H1 (cell line): ENCODE results near the gene GPS2. TPM values are rescaled to one million over a fixed set of nuclear protein-coding genes. Genes with fewer than 3 reads are reported as not detected.
A peak's percentile ranks its signal among the peaks of the same experiment; 100 is the strongest.

Source experiments
- CHD2 ChIP-seq: IDR thresholded peaks from 2 replicates; pipeline ENCODE4 v1.6.1; 2012; ENCODE audit warnings: low read length, improper control_type of control experiment
- CREB1 ChIP-seq: IDR thresholded peaks from 2 replicates; pipeline ENCODE4 v1.6.1; 2012; ENCODE audit warnings: inconsistent platforms
- EP300 ChIP-seq, 2 experiments: IDR thresholded peaks; 1 replicate in 1 of 2; 2 replicates in 1 of 2; pipeline ENCODE4 v1.6.1; 2011 to 2012; ENCODE audit warnings: low read depth in 2 of 2, low read length in 2 of 2, mild to moderate bottlenecking in 2 of 2, borderline replicate concordance in 1 of 2, inconsistent platforms in 1 of 2, moderate library complexity in 1 of 2
- HDAC2 ChIP-seq, 2 experiments: fragments of 300-600 bp in 1 of 2; sonication (generic) in 1 of 2; IDR thresholded peaks; 2 replicates each; pipeline ENCODE4 v1.6.1; 2011 to 2012; ENCODE audit warnings: low read depth in 2 of 2, low read length in 2 of 2, mild to moderate bottlenecking in 2 of 2, moderate library complexity in 2 of 2, borderline replicate concordance in 1 of 2, inconsistent platforms in 1 of 2
- RAD21 ChIP-seq, 2 experiments: IDR thresholded peaks in 1 of 2; conservative IDR thresholded peaks in 1 of 2; 2 replicates each; pipeline ENCODE4 v1.6.1; 2011; ENCODE audit warnings: low read depth in 2 of 2, low read length in 2 of 2, improper control_type of control experiment in 1 of 2, inconsistent platforms in 1 of 2, mild to moderate bottlenecking in 1 of 2, moderate library complexity in 1 of 2
- SIRT6 ChIP-seq: IDR thresholded peaks from one replicate; pipeline ENCODE4 v1.7.1; 2012; ENCODE audit warnings: low read length, inconsistent platforms
- SRF ChIP-seq: IDR thresholded peaks from 2 replicates; pipeline ENCODE4 v1.6.1; 2011; ENCODE audit warnings: mild to moderate bottlenecking, low read depth, low read length, moderate library complexity
- TAF7 ChIP-seq: optimal IDR thresholded peaks from 2 replicates; pipeline ENCODE3; 2011; ENCODE audit warnings: low read depth, mild to moderate bottlenecking, inconsistent platforms, low read length, moderate library complexity, borderline replicate concordance
- YY1 ChIP-seq: IDR thresholded peaks from 2 replicates; pipeline ENCODE4 v1.6.1; 2011; ENCODE audit warnings: low read depth, mild to moderate bottlenecking, low read length
- polyA plus RNA-seq, 7 experiments: library from polyadenylated mRNA; depleted of rRNA in 3 of 7; stranded (reverse) in 5 of 7; unstranded in 2 of 7; fragments of >200 nt in 5 of 7; fragments of 200-250 nt in 2 of 7; gene quantifications; 1 replicate in 5 of 7; 2 replicates in 1 of 7; 4 replicates in 1 of 7; pipeline versions ENCODE4 v1.2.1 to v1.2.3, GENCODE V29; 2011 to 2013; ENCODE audit warnings: missing spikeins in 2 of 7, mixed read lengths in 2 of 7
- total RNA-seq: library from RNA; stranded (reverse); fragmentation: NEBNext Ultra II Directional; extraction: Animal tissue kit (Norgen Biotek cat#: 25700); gene quantifications from 2 replicates; pipeline ENCODE4 v1.2.1, GENCODE V29; 2021
- TF ChIP-seq, protein P1 (sequence below), 3 experiments: IDR thresholded peaks; 1 replicate in 2 of 3; 2 replicates in 1 of 3; pipeline versions ENCODE4 v1.5.1 to v1.6.1; 2011; ENCODE audit warnings: low read length in 3 of 3, mild to moderate bottlenecking in 3 of 3, inconsistent platforms in 2 of 3, low read depth in 1 of 3, moderate library complexity in 1 of 3; ENCODE audit not compliant: insufficient read depth in 1 of 3; ENCODE audit errors: control extremely low read depth in 1 of 3
- TF ChIP-seq, protein P2 (sequence below): IDR thresholded peaks from 2 replicates; pipeline ENCODE4 v1.6.1; 2012; ENCODE audit warnings: inconsistent platforms

GPS2 gene
- total and polyA plus RNA-seq, 2 of the 8 experiments (the other 6 are each of a cell fraction or from before 2014, with no cell fraction given): 67.0 to 152 TPM

GRCh38 chr17:7356072-7356549, 41.0 kb upstream of the GPS2 start (continued):
- TF ChIP-seq HDAC2 (IDR thresholded peaks at IDR 0.05; ENCODE audit: borderline replicate concordance in 1 of 2, low read depth in 2 of 2, low read length in 2 of 2) (0 out of 4 replicates have a peak, but pooled peaks of 1 of the 2 experiments have one; percentile 33), TAF7 (peak; percentile 21), CREB1 (peak; percentile 59; the same call in 1 of the 2 replicates), YY1 (0 out of 2 replicates have a peak, but pooled peaks have one; percentile 73), RAD21 (IDR thresholded peaks at IDR 0.05 in 1 of 2, conservative IDR thresholded peaks at IDR 0.05 in 1 of 2; ENCODE audit: low read depth in 2 of 2, low read length in 2 of 2) (peak; percentile 93 to 97), EP300 (IDR thresholded peaks at IDR 0.05; ENCODE audit: borderline replicate concordance in 1 of 2, low read depth in 2 of 2, low read length in 2 of 2) (peak in 1 of 2 experiments; percentile 46; a peak in 1 of 3 replicates), SIRT6 (no peak), SRF (no peak), CHD2 (no peak; the same call in 1 of the 2 replicates)
- TF ChIP-seq, protein P1, sequence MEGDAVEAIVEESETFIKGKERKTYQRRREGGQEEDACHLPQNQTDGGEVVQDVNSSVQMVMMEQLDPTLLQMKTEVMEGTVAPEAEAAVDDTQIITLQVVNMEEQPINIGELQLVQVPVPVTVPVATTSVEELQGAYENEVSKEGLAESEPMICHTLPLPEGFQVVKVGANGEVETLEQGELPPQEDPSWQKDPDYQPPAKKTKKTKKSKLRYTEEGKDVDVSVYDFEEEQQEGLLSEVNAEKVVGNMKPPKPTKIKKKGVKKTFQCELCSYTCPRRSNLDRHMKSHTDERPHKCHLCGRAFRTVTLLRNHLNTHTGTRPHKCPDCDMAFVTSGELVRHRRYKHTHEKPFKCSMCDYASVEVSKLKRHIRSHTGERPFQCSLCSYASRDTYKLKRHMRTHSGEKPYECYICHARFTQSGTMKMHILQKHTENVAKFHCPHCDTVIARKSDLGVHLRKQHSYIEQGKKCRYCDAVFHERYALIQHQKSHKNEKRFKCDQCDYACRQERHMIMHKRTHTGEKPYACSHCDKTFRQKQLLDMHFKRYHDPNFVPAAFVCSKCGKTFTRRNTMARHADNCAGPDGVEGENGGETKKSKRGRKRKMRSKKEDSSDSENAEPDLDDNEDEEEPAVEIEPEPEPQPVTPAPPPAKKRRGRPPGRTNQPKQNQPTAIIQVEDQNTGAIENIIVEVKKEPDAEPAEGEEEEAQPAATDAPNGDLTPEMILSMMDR (IDR thresholded peaks at IDR 0.05; ENCODE audit: control extremely low read depth in 1 of 3, insufficient read depth in 1 of 3, low read depth in 1 of 3, low read length in 3 of 3): peak; percentile 94 to 99 (median 99)
- TF ChIP-seq, protein P2, sequence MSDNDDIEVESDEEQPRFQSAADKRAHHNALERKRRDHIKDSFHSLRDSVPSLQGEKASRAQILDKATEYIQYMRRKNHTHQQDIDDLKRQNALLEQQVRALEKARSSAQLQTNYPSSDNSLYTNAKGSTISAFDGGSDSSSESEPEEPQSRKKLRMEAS: peak; percentile 79; the same call in 1 of the 2 replicates
